Measurements from ENCODE around the gene RFC4.

GRCh38 chr3:186757214-186757613 lies 49.1 kb downstream of the RFC4 start:
- TF ChIP-seq CTCF (IDR thresholded peaks at IDR 0.05) (no peak), POLR2A (IDR thresholded peaks at IDR 0.05) (no peak), POLR2AphosphoS5 (IDR thresholded peaks at IDR 0.05) (no peak)
